Activated naive CD8-positive, alpha-beta T cell treated with anti-CD3 and anti-CD28 coated beads, Interleukin-2, amount 10 ng/mL, durations not matched to agents 7 days and 5 days (primary cell): ENCODE results near the gene KIF14. TPM values are rescaled to one million over a fixed set of nuclear protein-coding genes. Genes with fewer than 3 reads are reported as not detected.

Experiments used
- ATAC-seq: fragments of 150-1000 bp; cut with Tn5 transposase; one replicate; pipeline ENCODE4 v1.10.0; 2021; ENCODE audit warnings: low read depth, moderate library complexity
- POLR2A ChIA-PET: fragments of 350-600 bp; sonication (Branson Sonifier 250); formaldehyde crosslinking; loops from one replicate; lab custom pipeline; 2021; ENCODE audit warnings: antibody characterized with exemption; lab: Charles Lee
- DNase-seq: peaks from one replicate; pipeline ENCODE4 v3.0.0; 2021
- H3K27ac Mint-ChIP-seq: one replicate; pipeline ENCODE4 v1.8.0; 2022; ENCODE audit warnings: mild to moderate bottlenecking, mixed read lengths
- H3K27me3 Mint-ChIP-seq: one replicate; pipeline ENCODE4 v1.8.0; 2022; ENCODE audit warnings: mild to moderate bottlenecking, moderate library complexity, mixed read lengths
- H3K36me3 Mint-ChIP-seq: one replicate; pipeline ENCODE4 v1.8.0; 2021; ENCODE audit warnings: mild to moderate bottlenecking, mixed read lengths
- H3K4me1 Mint-ChIP-seq: one replicate; pipeline ENCODE4 v1.8.0; 2021; ENCODE audit warnings: mixed read lengths
- H3K4me3 Mint-ChIP-seq: one replicate; pipeline ENCODE4 v1.8.0; 2022; ENCODE audit warnings: mild to moderate bottlenecking, moderate library complexity, mixed read lengths
- H3K9me3 Mint-ChIP-seq: one replicate; pipeline ENCODE4 v1.8.0; 2021; ENCODE audit warnings: mixed read lengths
- total RNA-seq, 2 experiments: library from RNA; stranded (reverse); gene quantifications; one replicate each; pipeline ENCODE4 v1.2.3, GENCODE V29; 2021

KIF14 gene, protein sequence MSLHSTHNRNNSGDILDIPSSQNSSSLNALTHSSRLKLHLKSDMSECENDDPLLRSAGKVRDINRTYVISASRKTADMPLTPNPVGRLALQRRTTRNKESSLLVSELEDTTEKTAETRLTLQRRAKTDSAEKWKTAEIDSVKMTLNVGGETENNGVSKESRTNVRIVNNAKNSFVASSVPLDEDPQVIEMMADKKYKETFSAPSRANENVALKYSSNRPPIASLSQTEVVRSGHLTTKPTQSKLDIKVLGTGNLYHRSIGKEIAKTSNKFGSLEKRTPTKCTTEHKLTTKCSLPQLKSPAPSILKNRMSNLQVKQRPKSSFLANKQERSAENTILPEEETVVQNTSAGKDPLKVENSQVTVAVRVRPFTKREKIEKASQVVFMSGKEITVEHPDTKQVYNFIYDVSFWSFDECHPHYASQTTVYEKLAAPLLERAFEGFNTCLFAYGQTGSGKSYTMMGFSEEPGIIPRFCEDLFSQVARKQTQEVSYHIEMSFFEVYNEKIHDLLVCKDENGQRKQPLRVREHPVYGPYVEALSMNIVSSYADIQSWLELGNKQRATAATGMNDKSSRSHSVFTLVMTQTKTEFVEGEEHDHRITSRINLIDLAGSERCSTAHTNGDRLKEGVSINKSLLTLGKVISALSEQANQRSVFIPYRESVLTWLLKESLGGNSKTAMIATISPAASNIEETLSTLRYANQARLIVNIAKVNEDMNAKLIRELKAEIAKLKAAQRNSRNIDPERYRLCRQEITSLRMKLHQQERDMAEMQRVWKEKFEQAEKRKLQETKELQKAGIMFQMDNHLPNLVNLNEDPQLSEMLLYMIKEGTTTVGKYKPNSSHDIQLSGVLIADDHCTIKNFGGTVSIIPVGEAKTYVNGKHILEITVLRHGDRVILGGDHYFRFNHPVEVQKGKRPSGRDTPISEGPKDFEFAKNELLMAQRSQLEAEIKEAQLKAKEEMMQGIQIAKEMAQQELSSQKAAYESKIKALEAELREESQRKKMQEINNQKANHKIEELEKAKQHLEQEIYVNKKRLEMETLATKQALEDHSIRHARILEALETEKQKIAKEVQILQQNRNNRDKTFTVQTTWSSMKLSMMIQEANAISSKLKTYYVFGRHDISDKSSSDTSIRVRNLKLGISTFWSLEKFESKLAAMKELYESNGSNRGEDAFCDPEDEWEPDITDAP (N-terminal part only)
- 10 to 100 TPM; 20.1 to 20.3 TPM for total RNA-seq

DNA sequence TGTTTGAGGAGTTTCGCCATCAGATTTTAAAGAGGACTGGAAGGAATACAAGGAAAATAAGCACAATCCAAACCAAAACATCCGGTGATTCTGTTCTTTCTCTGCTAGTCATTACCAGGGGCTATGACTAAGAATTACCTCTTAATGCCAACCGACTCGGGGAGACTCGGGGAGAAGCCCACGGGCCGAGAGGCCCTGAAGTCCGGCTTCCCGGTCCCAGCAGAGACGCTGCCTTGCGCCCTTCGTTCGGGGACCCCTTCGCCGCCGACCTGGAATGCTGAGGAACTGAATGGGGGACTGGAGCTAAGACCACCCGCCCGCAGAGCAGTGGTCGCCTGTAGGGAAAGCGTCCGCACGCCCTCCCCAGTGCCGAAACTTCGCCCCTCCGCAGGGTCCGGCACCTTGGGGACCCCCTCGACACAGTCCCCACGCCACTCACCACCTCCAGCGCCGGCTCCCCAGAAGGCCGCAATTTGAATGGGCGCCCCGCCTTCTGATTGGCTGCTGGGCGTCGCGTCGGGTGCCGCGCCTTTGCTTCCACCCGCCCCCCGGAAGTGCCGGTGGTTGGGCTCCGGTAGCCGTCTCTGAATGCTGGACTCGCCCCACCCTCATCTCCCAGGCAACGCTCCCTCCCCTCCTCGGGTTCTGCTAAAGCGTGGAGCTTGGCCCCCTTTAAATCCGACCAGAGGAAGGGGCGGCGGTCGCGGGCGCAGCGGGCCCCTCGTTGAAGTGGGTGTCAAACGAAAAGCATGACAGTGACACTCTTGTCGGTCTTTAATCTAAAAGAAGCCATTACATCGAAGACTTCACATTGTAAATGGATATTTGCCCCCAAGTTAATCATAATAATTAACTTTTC is at the start of gene KIF14:
Gene KIF14 (minus strand): TSS at position 479 of the 859 bp plus-strand sequence. CDS start 2,028 bp downstream, outside the sequence.
- peak; percentile 95 for DNase-seq
- Mint-ChIP-seq H3K36me3 (peaks cover 28% of the 10 kb centered on the region), H3K4me1 (peaks cover 47% of the 10 kb centered on the region), H3K9me3 (no peaks in the 10 kb centered on the region), H3K4me3 (peak within 1 kb of the TSS; percentile 92), H3K27ac (peak within 1 kb of the TSS; percentile 90), H3K27me3 (no peaks in the 10 kb centered on the region)
- ATAC-seq: peak; percentile 97
- POLR2A ChIA-PET: interaction anchor here (1.1 to 3.4 kb wide), 2 partner anchors 49 to 185 kb away, joined by 5 to 30 read pairs; partner anchors contain the start of gene DDX59

DNA sequence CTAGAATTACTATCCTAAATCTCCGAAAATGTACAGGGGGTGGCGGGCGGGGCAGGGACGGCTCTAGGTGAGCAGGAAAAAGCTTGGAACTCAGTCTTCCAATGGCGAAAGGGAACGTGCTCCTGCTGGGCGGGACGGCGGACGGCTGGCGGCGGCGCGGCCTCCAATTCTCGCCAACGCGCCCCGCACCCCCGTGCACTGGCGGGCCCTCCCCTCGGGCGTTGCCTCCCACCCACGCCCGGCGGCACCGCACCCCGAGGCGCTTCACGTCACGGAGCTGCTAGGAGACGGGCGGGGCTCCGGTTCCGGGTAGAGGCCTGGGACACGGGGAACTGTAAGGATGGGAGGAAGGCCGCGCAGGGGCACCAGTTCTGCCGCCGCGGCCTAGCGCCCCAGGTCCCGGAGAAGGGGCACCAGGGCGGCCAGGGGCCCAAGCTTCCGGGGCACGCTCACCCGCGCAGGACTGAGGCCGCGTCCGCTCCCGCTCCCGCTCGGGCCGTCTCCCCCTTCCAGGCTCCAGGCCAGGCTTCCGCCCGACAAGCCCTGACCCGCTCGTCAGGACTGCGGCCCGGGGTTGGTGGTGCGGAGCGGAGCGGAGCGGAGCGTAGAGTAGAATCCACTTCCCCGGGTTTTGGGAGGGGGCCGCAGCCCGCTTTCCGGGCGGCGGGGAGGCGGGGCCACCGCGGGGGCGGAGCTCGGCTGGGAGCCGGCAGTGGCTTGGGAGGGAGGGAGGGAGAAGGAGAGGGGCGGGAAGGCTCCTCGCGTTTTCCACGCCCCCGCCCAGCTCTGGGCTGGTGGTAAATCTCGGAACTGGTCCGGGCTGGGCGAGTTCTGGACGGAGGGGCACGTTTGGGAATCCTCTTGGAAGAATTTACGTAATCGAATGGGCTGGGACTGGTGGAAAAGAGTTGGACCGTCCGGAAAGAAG is 49.0 kb upstream of the KIF14 start, which contains the start of gene DDX59:
Gene DDX59 (minus strand): TSS at position 594 of the 928 bp plus-strand sequence. CDS start 3,167 bp downstream, outside the sequence.
- POLR2A ChIA-PET: interaction anchor here (0.5 to 3.0 kb wide), 12 partner anchors 11 to 379 kb away, joined by 3 to 30 read pairs (median 4); partner anchors contain the start of gene KIF14
- Mint-ChIP-seq H3K4me3 (peak within 1 kb of the TSS; percentile 99), H3K9me3 (no peaks in the 10 kb centered on the region), H3K27me3 (no peaks in the 10 kb centered on the region), H3K27ac (peak within 1 kb of the TSS; percentile 93), H3K4me1 (peaks cover 25% of the 10 kb centered on the region), H3K36me3 (peaks cover 19% of the 10 kb centered on the region)
- peak; percentile 94 for DNase-seq
- peak; percentile 84 for ATAC-seq

DNA sequence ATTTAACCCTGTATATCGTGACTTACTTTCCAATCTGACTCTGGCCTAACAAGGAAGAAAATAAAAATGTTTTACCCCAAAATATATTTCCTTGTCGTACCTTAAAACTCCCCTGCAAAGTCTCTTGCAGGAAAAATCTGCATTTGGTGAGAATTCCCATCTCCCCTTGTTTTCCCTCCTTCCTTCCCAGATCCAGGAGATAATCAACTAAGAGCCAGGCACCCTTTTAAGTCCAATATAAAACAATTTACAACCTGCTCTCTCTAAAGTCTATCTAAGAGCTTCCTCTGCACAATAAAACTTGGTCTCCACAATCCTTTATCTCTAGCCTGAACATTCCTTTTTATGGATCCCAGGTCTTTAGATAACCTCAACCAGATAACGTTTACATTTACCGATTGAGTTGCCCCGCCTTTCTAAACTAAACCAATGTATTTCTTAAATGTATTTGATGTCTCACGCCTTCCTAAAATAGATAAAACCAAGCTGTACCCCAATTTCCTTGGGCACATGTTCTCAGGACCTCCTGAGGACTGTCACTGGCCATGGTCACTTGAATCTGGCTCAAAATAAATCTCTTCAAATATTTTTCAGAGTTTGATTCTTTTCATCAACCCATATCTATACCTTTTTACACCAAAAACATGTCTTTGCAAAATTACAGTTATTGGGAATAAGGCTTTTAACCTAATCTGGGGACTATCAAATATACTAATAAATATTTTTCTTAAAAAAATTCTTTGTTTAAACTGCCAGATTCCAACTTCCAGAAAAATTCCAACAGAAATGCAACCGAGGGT is 48.2 kb upstream of the KIF14 start:
- no peaks in the 10 kb centered on the region for H3K27me3 Mint-ChIP-seq
- ATAC-seq (no peak), DNase-seq (no peak)
- H3K27ac Mint-ChIP-seq: peak overlapping the region; percentile 21
- no peaks in the 10 kb centered on the region for H3K9me3 Mint-ChIP-seq
- H3K4me1 Mint-ChIP-seq: peaks cover 28% of the 10 kb centered on the region
- peak overlapping the region; percentile 77 for H3K4me3 Mint-ChIP-seq
- H3K36me3 Mint-ChIP-seq: peaks cover 28% of the 10 kb centered on the region
- POLR2A ChIA-PET: interaction anchor here (0.6 to 3.0 kb wide), 6 partner anchors 41 to 216 kb away, joined by 3 to 30 read pairs (median 4); partner anchors contain the start of gene KIF14

DNA sequence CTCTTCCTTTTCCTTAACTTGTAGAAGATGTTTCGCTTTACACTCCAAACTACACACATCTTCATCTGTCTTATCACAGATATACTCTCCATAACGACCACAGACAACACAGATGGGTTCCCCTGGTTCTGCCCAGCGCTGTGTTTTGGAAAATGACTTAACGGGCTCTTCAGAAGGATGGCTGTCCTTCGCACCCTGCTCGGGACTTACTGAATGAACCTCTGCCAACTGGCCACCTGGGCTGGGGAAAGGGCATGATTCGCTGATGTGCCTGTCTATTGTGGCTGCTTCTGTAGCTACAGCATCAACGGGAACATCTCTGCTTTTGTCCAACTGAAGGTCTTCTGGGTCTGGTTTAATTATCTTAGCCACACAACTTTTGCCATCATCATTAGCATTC is 45.8 kb upstream of the KIF14 start:
- Mint-ChIP-seq H3K27me3 (no peaks in the 10 kb centered on the region), H3K36me3 (peaks cover 42% of the 10 kb centered on the region), H3K4me3 (peak overlapping the region; percentile 4), H3K27ac (no peak overlapping the region), H3K9me3 (no peaks in the 10 kb centered on the region), H3K4me1 (peaks cover 35% of the 10 kb centered on the region)
- no peak for DNase-seq
- no peak for ATAC-seq
- POLR2A ChIA-PET: no interaction called here

DNA sequence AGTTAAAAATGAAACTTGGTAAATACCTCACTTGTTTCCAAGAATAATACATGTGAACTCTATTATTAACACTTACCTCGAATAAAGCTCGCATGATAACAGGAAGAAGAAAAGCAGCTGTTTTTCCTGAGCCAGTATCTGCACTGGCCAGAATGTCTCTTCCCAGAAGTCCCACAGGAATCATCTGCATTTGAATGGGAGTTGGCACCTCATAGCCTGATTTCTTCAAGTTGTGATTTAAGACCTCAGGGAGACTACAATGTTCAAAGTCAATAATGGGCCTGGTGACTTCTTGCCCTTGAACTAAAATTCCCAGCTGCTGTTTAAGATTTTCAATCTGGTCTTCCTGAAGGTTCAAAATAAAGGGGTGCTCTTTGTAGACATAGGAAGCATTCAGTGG is 45.3 kb upstream of the KIF14 start:
- DNase-seq (no peak), ATAC-seq (no peak)
- Mint-ChIP-seq H3K9me3 (no peaks in the 10 kb centered on the region), H3K27me3 (no peaks in the 10 kb centered on the region), H3K4me1 (peaks cover 34% of the 10 kb centered on the region), H3K4me3 (no peak overlapping the region), H3K36me3 (peaks cover 45% of the 10 kb centered on the region), H3K27ac (no peak overlapping the region)
- POLR2A ChIA-PET: no interaction called here

DNA sequence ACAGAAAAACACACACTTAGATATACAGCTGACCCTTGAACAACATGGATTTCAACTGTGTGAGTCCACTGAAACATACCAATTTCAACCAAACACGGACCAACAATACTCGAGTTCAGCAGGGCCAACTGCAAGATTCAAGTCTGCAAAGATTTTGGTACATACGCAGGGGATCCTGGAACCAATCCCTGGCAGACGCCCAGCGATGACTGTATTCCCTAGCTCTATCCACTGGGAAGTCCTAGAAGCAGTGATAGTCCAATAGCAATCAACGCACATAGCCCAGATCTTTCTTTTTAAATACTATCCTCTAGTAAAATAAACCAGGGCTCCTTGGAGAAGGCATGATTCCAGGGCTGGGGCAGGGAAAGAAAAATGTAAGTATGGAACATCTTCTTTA is 40.2 kb upstream of the KIF14 start:
- peaks cover 62% of the 10 kb centered on the region for H3K36me3 Mint-ChIP-seq
- H3K9me3 Mint-ChIP-seq: no peaks in the 10 kb centered on the region
- POLR2A ChIA-PET: no interaction called here
- H3K27ac Mint-ChIP-seq: no peak overlapping the region
- H3K4me1 Mint-ChIP-seq: peaks cover 19% of the 10 kb centered on the region
- ATAC-seq (no peak), DNase-seq (no peak)
- no peak overlapping the region for H3K4me3 Mint-ChIP-seq
- no peaks in the 10 kb centered on the region for H3K27me3 Mint-ChIP-seq

DNA sequence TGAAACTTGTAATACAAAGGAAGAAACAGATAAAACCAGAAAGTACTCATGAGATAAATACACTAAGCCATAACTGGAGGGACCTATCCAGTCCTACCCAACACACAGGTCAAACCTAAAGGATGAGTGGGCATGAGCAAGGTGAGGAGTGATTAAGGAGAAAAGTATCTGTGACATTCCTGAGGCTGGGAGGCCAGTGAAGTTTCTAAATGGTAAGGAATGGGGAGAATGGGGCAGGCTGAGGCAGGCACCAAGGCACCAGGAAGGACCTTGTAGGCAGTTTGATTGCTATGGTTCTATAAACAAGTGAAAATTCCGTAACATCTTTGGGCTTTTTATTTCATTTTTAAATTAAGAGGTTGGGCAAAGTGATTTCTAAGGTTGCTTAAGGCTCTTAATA is 38.7 kb upstream of the KIF14 start:
- POLR2A ChIA-PET: no interaction called here
- ATAC-seq: no peak
- no peak for DNase-seq
- Mint-ChIP-seq H3K36me3 (peaks cover 62% of the 10 kb centered on the region), H3K4me3 (no peak overlapping the region), H3K27ac (no peak overlapping the region), H3K9me3 (no peaks in the 10 kb centered on the region), H3K4me1 (peaks cover 26% of the 10 kb centered on the region), H3K27me3 (no peaks in the 10 kb centered on the region)

DNA sequence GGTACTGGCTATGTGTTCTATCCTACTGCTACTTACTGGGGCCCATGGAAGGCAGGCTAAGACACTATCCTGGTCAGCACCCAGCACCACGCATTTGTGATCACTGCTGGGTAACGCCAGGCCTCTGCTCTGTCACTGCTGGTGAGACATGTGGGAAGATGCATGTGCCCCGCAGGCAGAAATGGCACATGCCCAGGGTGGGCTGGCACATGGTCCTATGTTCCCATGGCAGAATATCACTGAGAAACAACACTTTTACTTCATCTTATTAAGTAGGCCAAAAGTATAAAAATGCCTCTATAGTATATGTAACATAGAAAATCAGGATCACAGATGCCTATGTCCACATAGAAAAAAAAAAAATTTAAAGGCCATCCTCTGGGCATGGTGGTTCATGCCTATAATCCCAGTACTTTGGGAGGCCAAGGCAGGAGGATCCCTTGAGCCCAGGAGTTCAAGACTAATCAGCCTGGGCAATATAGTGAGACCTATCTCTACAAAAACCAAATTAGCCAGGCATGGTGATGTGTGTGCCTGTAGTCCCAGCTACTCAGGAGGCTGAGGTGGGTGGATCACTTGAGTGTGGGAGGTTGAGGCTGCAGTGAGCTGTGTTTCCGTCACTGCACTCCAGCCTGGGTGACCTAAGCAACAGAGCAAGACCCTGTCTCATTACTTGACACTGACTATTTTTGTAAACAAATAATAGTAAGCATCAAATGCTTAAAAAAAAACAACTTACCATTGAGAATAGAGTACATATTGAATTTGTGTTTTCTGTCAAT is 37.7 kb upstream of the KIF14 start:
- no peak for DNase-seq
- POLR2A ChIA-PET: interaction anchor here (0.7 kb wide), 1 partner anchor 119 kb away, joined by 4 read pairs; no protein-coding TSS in a partner anchor
- H3K27me3 Mint-ChIP-seq: no peaks in the 10 kb centered on the region
- no peak for ATAC-seq
- no peak overlapping the region for H3K4me3 Mint-ChIP-seq
- no peaks in the 10 kb centered on the region for H3K9me3 Mint-ChIP-seq
- peaks cover 64% of the 10 kb centered on the region for H3K36me3 Mint-ChIP-seq
- H3K4me1 Mint-ChIP-seq: peaks cover 25% of the 10 kb centered on the region
- H3K27ac Mint-ChIP-seq: no peak overlapping the region

DNA sequence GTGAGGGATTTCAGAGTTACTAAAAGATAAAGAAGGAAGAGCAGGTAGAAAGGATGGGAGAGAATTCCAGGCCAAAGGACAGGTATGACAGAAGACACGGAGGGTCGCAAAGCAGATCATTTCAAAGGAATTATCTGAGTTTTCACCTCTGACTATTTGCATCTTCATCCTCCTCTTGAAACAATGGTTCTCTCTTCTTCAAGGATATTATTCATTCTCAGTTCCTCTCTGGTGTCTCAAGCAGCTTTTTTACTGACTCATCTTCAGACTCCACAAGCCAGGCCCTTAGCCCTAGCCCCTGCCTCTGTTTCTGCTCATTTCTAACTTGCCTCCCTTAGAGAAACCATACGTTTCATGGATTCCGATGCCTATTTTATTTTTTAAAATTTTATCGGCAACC is 34.1 kb upstream of the KIF14 start:
- Mint-ChIP-seq H3K4me1 (peaks cover 23% of the 10 kb centered on the region), H3K36me3 (peaks cover 46% of the 10 kb centered on the region), H3K9me3 (no peaks in the 10 kb centered on the region), H3K27me3 (no peaks in the 10 kb centered on the region), H3K4me3 (no peak overlapping the region), H3K27ac (peak overlapping the region; percentile 22)
- DNase-seq (no peak), ATAC-seq (no peak)
- POLR2A ChIA-PET: no interaction called here

DNA sequence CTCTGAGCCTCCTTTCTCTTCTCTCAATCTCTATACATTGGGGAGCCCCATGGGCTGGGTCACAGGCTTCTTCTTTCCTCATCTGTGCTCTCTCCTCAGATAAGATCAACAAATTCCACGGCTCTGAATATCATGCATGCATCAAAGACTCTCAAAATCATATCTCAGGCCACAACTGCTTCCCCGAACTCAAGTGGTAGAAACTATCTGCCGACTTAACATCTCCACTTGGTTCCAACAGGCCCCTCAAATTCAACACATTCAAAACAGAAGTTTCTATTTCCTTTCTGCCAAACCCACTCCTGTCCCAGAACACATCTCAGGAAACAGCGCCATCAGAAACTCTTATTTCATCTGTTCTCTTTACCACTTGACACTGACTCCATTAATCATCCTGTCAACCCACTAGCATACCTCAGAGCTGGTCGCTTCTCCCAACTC is 32.5 kb upstream of the KIF14 start:
- H3K27me3 Mint-ChIP-seq: no peaks in the 10 kb centered on the region
- peak overlapping the region; percentile 82 for H3K27ac Mint-ChIP-seq
- ATAC-seq (peak; percentile 22), DNase-seq (no peak)
- no peaks in the 10 kb centered on the region for H3K9me3 Mint-ChIP-seq
- POLR2A ChIA-PET: no interaction called here
- peak overlapping the region; percentile 42 for H3K4me3 Mint-ChIP-seq
- H3K36me3 Mint-ChIP-seq: peaks cover 46% of the 10 kb centered on the region
- peaks cover 23% of the 10 kb centered on the region for H3K4me1 Mint-ChIP-seq
